ENCODE measurements around the gene SURF4. TPM values are rescaled to one million over a fixed set of nuclear protein-coding genes. Genes with fewer than 3 reads are reported as not detected.

SURF4 gene
- total RNA-seq, 4 donors from 2014 or later = 104 to 176 (median 139) TPM

- no peak for TF ChIP-seq CTCF (IDR thresholded peaks at IDR 0.05; ENCODE audit: low read depth)
These were observed 26.9 kb downstream of the SURF4 start for GRCh38 chr9:133348718-133349573.

- no peak for TF ChIP-seq CTCF (IDR thresholded peaks at IDR 0.05; ENCODE audit: low read depth)
These were observed 27.7 kb downstream of the SURF4 start, which contains the start of the genes MED22 and RPL7A for GRCh38 chr9:133347985-133348717. Gene MED22 (minus strand): TSS chr9:133348131. CDS start chr9:133346662, 1,469 bp downstream. Gene RPL7A (plus strand): TSS chr9:133348218. CDS start chr9:133348244, 26 bp downstream.

GRCh38 chr9:133347515-133347984 lies 28.3 kb downstream of the SURF4 start:
- no peak for TF ChIP-seq CTCF (IDR thresholded peaks at IDR 0.05; ENCODE audit: low read depth)

- no peak for TF ChIP-seq CTCF (IDR thresholded peaks at IDR 0.05; ENCODE audit: low read depth)
These were observed 29.7 kb downstream of the SURF4 start for GRCh38 chr9:133346021-133346785.

GRCh38 chr9:133345596-133345995 lies 30.3 kb downstream of the SURF4 start:
- no peak for TF ChIP-seq CTCF (IDR thresholded peaks at IDR 0.05; ENCODE audit: low read depth)

GRCh38 chr9:133344979-133345378 lies 30.9 kb downstream of the SURF4 start:
- no peak for TF ChIP-seq CTCF (IDR thresholded peaks at IDR 0.05; ENCODE audit: low read depth)
